ENCODE measurements around the gene WASF1. TPM values are rescaled to one million over a fixed set of nuclear protein-coding genes. Genes with fewer than 3 reads are reported as not detected.

The WASF1 gene
- total RNA-seq, 1 experiment from 2014 or later = 28.6 TPM

GRCh38 chr6:110101885-110102284 is 77.6 kb downstream of the WASF1 start:
- Histone ChIP-seq H4K8ac (replicated peaks; ENCODE audit: insufficient read length, low read depth, low read length) (no peak overlapping the region), H4K91ac (ENCODE audit: insufficient read length, low read depth, low read length) (no peak overlapping the region), H3K18ac (ENCODE audit: insufficient read length, low read depth, low read length) (no peak overlapping the region), H3K27me3 (ENCODE audit: insufficient read depth, low read length) (no peaks in the 10 kb centered on the region), H2BK12ac (ENCODE audit: insufficient read length, low read depth, low read length) (no peak overlapping the region), H2BK20ac (ENCODE audit: low read depth, low read length, poor library complexity, severe bottlenecking) (no peak overlapping the region), H3K9me3 (ENCODE audit: control insufficient read depth, low read depth, low read length) (no peaks in the 10 kb centered on the region), H4K20me1 (ENCODE audit: control insufficient read depth, insufficient read depth, insufficient read length) (no peaks in the 10 kb centered on the region), H3K27ac (ENCODE audit: insufficient read length, low read depth, low read length) (no peak overlapping the region), H3K56ac (ENCODE audit: insufficient read length, low read depth, low read length) (no peak overlapping the region), H4K5ac (ENCODE audit: insufficient read length, low read depth, low read length) (no peak overlapping the region), H2AK5ac (ENCODE audit: insufficient read length, low read length) (no peak overlapping the region), H3K14ac (ENCODE audit: insufficient read depth, low read length) (no peak overlapping the region), H3K79me2 (ENCODE audit: insufficient read depth, low read length) (no peaks in the 10 kb centered on the region), H3K79me1 (ENCODE audit: insufficient read depth, low read depth, low read length, poor library complexity, severe bottlenecking) (no peaks in the 10 kb centered on the region), H2BK120ac (ENCODE audit: low read depth, low read length, poor library complexity, severe bottlenecking) (no peak overlapping the region), H3K4me2 (ENCODE audit: insufficient read depth, insufficient read length, low read length) (no peak overlapping the region), H3T11ph (ENCODE audit: low read length) (no peak overlapping the region), H2AFZ (ENCODE audit: low read length) (no peak overlapping the region), H2BK5ac (ENCODE audit: insufficient read length, low read length) (no peak overlapping the region), H3K9ac (ENCODE audit: extremely low read depth, insufficient read length, low read length) (no peak overlapping the region), H3K23me2 (ENCODE audit: insufficient read length, low read depth, low read length, poor library complexity, severe bottlenecking) (no peaks in the 10 kb centered on the region), H3K23ac (ENCODE audit: insufficient read length, low read depth, low read length) (no peak overlapping the region), H2BK15ac (ENCODE audit: low read depth, low read length) (no peak overlapping the region), H3K4me1 (ENCODE audit: insufficient read depth, low read length) (no peaks in the 10 kb centered on the region), H3K4ac (ENCODE audit: low read depth, low read length) (no peak overlapping the region)
- H3K9me3 Mint-ChIP-seq = no peaks in the 10 kb centered on the region
- H3K4me1 Mint-ChIP-seq = peaks cover 35 to 42% of the 10 kb centered on the region in 2 experiments
- H3K27ac Mint-ChIP-seq = no peak overlapping the region; a peak in 1 of 7 replicates
- WGBS (ENCODE audit: extremely low coverage, insufficient read length, low lambda C conversion rate) = no CpG with 5 or more reads among the region's 1 CpG
- H3K27me3 Mint-ChIP-seq (ENCODE audit: low read depth) = no peaks in the 10 kb centered on the region
- DNase-seq = peak; percentile 52
- no peak for TF ChIP-seq CTCF (conservative IDR thresholded peaks at IDR 0.05)
- H3K4me3 Mint-ChIP-seq = no peak overlapping the region
- peaks cover 11 to 36% (median 21%) of the 10 kb centered on the region in 3 experiments; a peak in 6 of 7 replicates for H3K36me3 Mint-ChIP-seq (ENCODE audit: insufficient read depth in 1 of 3, low read depth in 3 of 3)

All from H9 (cell line).